Upper lobe of left lung (tissue), 4 donors: ENCODE measurements around the gene PIGN.

Experiments
- CTCF ChIP-seq, 6 experiments: fragments of 450-650 bp in 4 of 6; fragments of 200-600 bp in 2 of 6; sonication (generic) in 2 of 6; IDR thresholded peaks; one replicate each; pipeline ENCODE4 v1.5.1; 2016 to 2019; ENCODE audit warnings: antibody characterized with exemption in 6 of 6
- EP300 ChIP-seq, 4 donors: sonication (generic); formaldehyde crosslinking; IDR thresholded peaks; one replicate each; pipeline ENCODE4 v1.5.1; 2017; ENCODE audit warnings: antibody characterized with exemption in 4 of 4, control low read depth in 2 of 4

DNA sequence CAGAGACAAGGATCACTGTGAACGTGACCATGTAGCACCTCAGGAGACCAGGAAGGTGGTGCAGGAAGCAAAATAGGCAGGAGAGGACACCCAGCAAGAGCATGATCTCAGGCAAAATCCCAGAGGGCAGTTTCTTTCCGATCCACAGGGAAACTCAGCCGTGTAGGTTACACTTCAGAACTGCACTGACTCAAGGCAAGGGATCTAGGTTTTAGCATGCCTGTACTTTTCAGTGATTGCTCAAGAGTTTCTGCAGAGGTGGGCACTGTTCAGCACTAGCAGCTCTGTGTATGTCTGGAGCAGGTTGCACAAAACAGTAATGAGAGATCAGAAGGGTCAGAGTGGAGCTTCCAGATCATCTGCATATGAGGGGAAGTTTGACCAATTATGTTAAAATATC, 177.3 kb downstream of the PIGN start:
- TF ChIP-seq CTCF (IDR thresholded peaks at IDR 0.05) (no peak), EP300 (IDR thresholded peaks at IDR 0.05) (no peak)
